Keratinocyte (primary cell): ENCODE results near the gene TAB3. TPM values are rescaled to one million over a fixed set of nuclear protein-coding genes. Genes with fewer than 3 reads are reported as not detected.

Experiments used
- DNase-seq: peaks from one replicate; pipeline ENCODE4 v3.0.0-alpha.2; 2011; ENCODE audit warnings: low read depth, missing footprints, low spot score
- FAIRE-seq: peaks from 2 replicates; lab custom pipeline; 2011; peaks lifted over from hg19 to GRCh38; lab: Jason Lieb, UNC
- H2AFZ ChIP-seq: 2 replicates; pipeline ENCODE4 v1.6.0; 2012; ENCODE audit warnings: low read length, control low read depth, inconsistent platforms; ENCODE audit not compliant: control insufficient read depth
- H3K27ac ChIP-seq: 2 replicates; pipeline ENCODE4 v1.5.1; 2011; ENCODE audit warnings: low read length; ENCODE audit not compliant: control insufficient read depth, insufficient read depth
- H3K27me3 ChIP-seq: 3 replicates; pipeline ENCODE4 v1.6.0; 2011; ENCODE audit warnings: low read length; ENCODE audit not compliant: control insufficient read depth, insufficient read depth; ENCODE audit errors: extremely low read depth
- H3K36me3 ChIP-seq, 2 experiments: 2 replicates in 1 of 2; 3 replicates in 1 of 2; pipeline ENCODE4 v1.5.1; 2011; ENCODE audit warnings: low read length in 2 of 2, mild to moderate bottlenecking in 1 of 2; ENCODE audit not compliant: control insufficient read depth in 2 of 2, insufficient read depth in 2 of 2; ENCODE audit errors: extremely low read depth in 1 of 2
- H3K4me1 ChIP-seq: 3 replicates; pipeline ENCODE4 v1.5.1; 2011; ENCODE audit warnings: low read length; ENCODE audit not compliant: control insufficient read depth, insufficient read depth; ENCODE audit errors: extremely low read depth
- H3K4me2 ChIP-seq: 3 replicates; pipeline ENCODE4 v1.6.0; 2011; ENCODE audit warnings: low read depth, low read length; ENCODE audit not compliant: control insufficient read depth, insufficient read depth; ENCODE audit errors: extremely low read depth
- H3K4me3 ChIP-seq, 3 experiments: fragments of 200-600 bp in 1 of 3; sonication (generic) in 1 of 3; 2 replicates in 2 of 3; 3 replicates in 1 of 3; pipeline ENCODE4 v1.5.1; 2011 to 2016; ENCODE audit warnings: low read length in 3 of 3, mild to moderate bottlenecking in 3 of 3, control low read depth in 2 of 3, inconsistent platforms in 1 of 3, low read depth in 1 of 3, mixed read lengths in 1 of 3, mixed run types in 1 of 3, moderate library complexity in 1 of 3; ENCODE audit not compliant: control insufficient read depth in 2 of 3, insufficient read depth in 2 of 3; ENCODE audit errors: extremely low read depth in 1 of 3
- H3K79me2 ChIP-seq: 2 replicates; pipeline ENCODE4 v1.6.0; 2012; ENCODE audit warnings: low read length; ENCODE audit not compliant: control insufficient read depth, insufficient read depth
- H3K9ac ChIP-seq: 3 replicates; pipeline ENCODE4 v1.6.0; 2011; ENCODE audit warnings: low read length; ENCODE audit not compliant: control insufficient read depth, insufficient read depth; ENCODE audit errors: extremely low read depth
- H3K9me1 ChIP-seq: 3 replicates; pipeline ENCODE4 v1.6.0; 2011; ENCODE audit warnings: low read length; ENCODE audit not compliant: control insufficient read depth, insufficient read depth; ENCODE audit errors: extremely low read depth
- H3K9me3 ChIP-seq: 2 replicates; pipeline ENCODE4 v1.5.1; 2012; ENCODE audit warnings: low read depth, low read length; ENCODE audit not compliant: control insufficient read depth
- H4K20me1 ChIP-seq: 3 replicates; pipeline ENCODE4 v1.6.0; 2011; ENCODE audit warnings: low read length; ENCODE audit not compliant: control insufficient read depth, insufficient read depth; ENCODE audit errors: extremely low read depth
- EZH2 ChIP-seq: IDR thresholded peaks from one replicate; pipeline ENCODE4 v1.6.1; 2012; ENCODE audit warnings: inconsistent platforms, mild to moderate bottlenecking, low read length, moderate library complexity
- dilution Hi-C: fragments of 300-500 bp; cut with MboI; formaldehyde crosslinking; loops from one replicate; pipeline ENCODE4 v1.7.0; 2020; ENCODE audit warnings: low sequenced_read_pairs; ENCODE audit not compliant: extremely low pct_ligation_motif_present
- polyA plus RNA-seq, 5 experiments: library from polyadenylated mRNA; depleted of rRNA in 3 of 5; stranded (reverse) in 3 of 5; stranded (forward) in 1 of 5; unstranded in 1 of 5; fragments of >200 nt; gene quantifications; 1 replicate in 1 of 5; 2 replicates in 3 of 5; 3 replicates in 1 of 5; pipeline versions ENCODE4 v1.2.1 to v1.2.3, GENCODE V29; 2011 to 2012; ENCODE audit warnings: missing spikeins in 2 of 5, low read depth in 1 of 5, low replicate concordance in 1 of 5
- TF ChIP-seq, protein P1 (sequence below), 3 experiments: IDR thresholded peaks in 1 of 3; conservative IDR thresholded peaks in 1 of 3; optimal IDR thresholded peaks in 1 of 3; 2 replicates in 2 of 3; 3 replicates in 1 of 3; pipeline versions ENCODE3 to v1.5.1; 2011; ENCODE audit warnings: low read length in 3 of 3, mild to moderate bottlenecking in 3 of 3, moderate library complexity in 2 of 3, control low read depth in 1 of 3, inconsistent platforms in 1 of 3; ENCODE audit not compliant: insufficient read depth in 2 of 3; ENCODE audit errors: extremely low read depth in 1 of 3

The TAB3 gene
- polyA plus RNA-seq, 1 donor (not counting 4 experiments of a cell fraction or from before 2014, with no cell fraction given): 25.5 TPM

GRCh38 chrX:30885136-30885535 is 3.9 kb downstream of the TAB3 start:
- Histone ChIP-seq H3K4me2 (no peak overlapping the region), H3K36me3 (no peaks in the 10 kb centered on the region), H3K9me3 (no peaks in the 10 kb centered on the region), H3K4me3 (no peak overlapping the region), H3K79me2 (peaks cover 73% of the 10 kb centered on the region), H3K9ac (no peak overlapping the region), H4K20me1 (peaks cover 4% of the 10 kb centered on the region), H3K9me1 (no peaks in the 10 kb centered on the region), H3K27me3 (no peaks in the 10 kb centered on the region), H3K4me1 (peaks cover 4% of the 10 kb centered on the region), H3K27ac (no peak overlapping the region), H2AFZ (no peak overlapping the region)
- dilution Hi-C loops: no loop called here
- FAIRE-seq (no peak), DNase-seq (no peak)
- TF ChIP-seq, protein P1, sequence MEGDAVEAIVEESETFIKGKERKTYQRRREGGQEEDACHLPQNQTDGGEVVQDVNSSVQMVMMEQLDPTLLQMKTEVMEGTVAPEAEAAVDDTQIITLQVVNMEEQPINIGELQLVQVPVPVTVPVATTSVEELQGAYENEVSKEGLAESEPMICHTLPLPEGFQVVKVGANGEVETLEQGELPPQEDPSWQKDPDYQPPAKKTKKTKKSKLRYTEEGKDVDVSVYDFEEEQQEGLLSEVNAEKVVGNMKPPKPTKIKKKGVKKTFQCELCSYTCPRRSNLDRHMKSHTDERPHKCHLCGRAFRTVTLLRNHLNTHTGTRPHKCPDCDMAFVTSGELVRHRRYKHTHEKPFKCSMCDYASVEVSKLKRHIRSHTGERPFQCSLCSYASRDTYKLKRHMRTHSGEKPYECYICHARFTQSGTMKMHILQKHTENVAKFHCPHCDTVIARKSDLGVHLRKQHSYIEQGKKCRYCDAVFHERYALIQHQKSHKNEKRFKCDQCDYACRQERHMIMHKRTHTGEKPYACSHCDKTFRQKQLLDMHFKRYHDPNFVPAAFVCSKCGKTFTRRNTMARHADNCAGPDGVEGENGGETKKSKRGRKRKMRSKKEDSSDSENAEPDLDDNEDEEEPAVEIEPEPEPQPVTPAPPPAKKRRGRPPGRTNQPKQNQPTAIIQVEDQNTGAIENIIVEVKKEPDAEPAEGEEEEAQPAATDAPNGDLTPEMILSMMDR (optimal IDR thresholded peaks at IDR 0.05 in 1 of 3, IDR thresholded peaks at IDR 0.05 in 1 of 3, conservative IDR thresholded peaks at IDR 0.05 in 1 of 3; ENCODE audit: extremely low read depth in 1 of 3, insufficient read depth in 2 of 3, low read length in 3 of 3): no peak
- TF ChIP-seq EZH2: no peak

DNA sequence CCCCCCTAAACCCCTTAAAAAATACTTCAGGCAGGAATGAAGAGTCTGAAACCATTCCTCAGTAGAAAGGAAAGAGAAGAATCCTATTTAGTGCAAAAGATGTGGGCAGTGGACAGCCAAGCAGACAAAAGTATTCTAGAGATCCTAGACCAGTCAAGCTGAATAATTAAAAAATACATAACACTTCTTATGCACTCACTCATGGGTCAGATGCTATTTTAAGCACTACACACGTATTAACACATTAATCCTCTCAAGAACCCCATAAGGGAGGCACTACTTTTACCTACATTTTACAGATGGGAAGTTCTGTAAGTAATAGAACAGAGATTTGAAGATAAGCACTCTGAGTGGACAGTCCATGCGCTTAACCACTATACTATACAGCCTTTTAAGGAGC is 5.9 kb downstream of the TAB3 start:
- DNase-seq (no peak), FAIRE-seq (no peak)
- Histone ChIP-seq H3K79me2 (peaks cover 78% of the 10 kb centered on the region), H2AFZ (no peak overlapping the region), H4K20me1 (peaks cover 4% of the 10 kb centered on the region), H3K27ac (no peak overlapping the region), H3K4me3 (no peak overlapping the region), H3K9ac (no peak overlapping the region), H3K4me1 (no peaks in the 10 kb centered on the region), H3K4me2 (no peak overlapping the region), H3K9me3 (no peaks in the 10 kb centered on the region), H3K36me3 (no peaks in the 10 kb centered on the region), H3K9me1 (no peaks in the 10 kb centered on the region), H3K27me3 (no peaks in the 10 kb centered on the region)
- TF ChIP-seq, protein P1 (optimal IDR thresholded peaks at IDR 0.05 in 1 of 3, IDR thresholded peaks at IDR 0.05 in 1 of 3, conservative IDR thresholded peaks at IDR 0.05 in 1 of 3; ENCODE audit: extremely low read depth in 1 of 3, insufficient read depth in 2 of 3, low read length in 3 of 3): no peak
- dilution Hi-C loops: no loop called here
